Sigmoid colon (tissue), 4 donors: Measurements from ENCODE around the gene C1D.

Experiments
- CTCF ChIP-seq, 4 experiments: fragments of 450-650 bp in 3 of 4; fragments of 200-600 bp in 1 of 4; IDR thresholded peaks; one replicate each; pipeline ENCODE4 v1.5.1; 2016 to 2019; ENCODE audit warnings: antibody characterized with exemption in 4 of 4, mild to moderate bottlenecking in 3 of 4, moderate library complexity in 2 of 4
- POLR2A ChIP-seq, 2 donors: fragments of 450-650 bp; IDR thresholded peaks; one replicate each; pipeline ENCODE4 v1.6.1; 2016; ENCODE audit warnings: antibody characterized with exemption in 2 of 2, mild to moderate bottlenecking in 2 of 2, moderate library complexity in 2 of 2
- POLR2AphosphoS5 ChIP-seq, 4 donors: sonication (generic); formaldehyde crosslinking; IDR thresholded peaks; one replicate each; pipeline ENCODE4 v1.6.1; 2017; ENCODE audit warnings: antibody characterized with exemption in 4 of 4

GRCh38 chr2:68094111-68094510, 31.3 kb upstream of the C1D start:
- no peak for TF ChIP-seq CTCF (IDR thresholded peaks at IDR 0.05)
- no peak for TF ChIP-seq POLR2A (IDR thresholded peaks at IDR 0.05)
- no peak for TF ChIP-seq POLR2AphosphoS5 (IDR thresholded peaks at IDR 0.05)
